Stimulated activated CD4-positive, alpha-beta T cell treated with anti-CD3 and anti-CD28 coated beads, Interleukin-15, amount 100 ng/mL, for 48 hours (primary cell): Measurements from ENCODE around the gene CCDC28B.

Source experiments
- DNase-seq, 2 donors: peaks; one replicate each; pipeline ENCODE4 v3.0.0-alpha.2; 2020; ENCODE audit warnings: low read depth in 2 of 2

The CCDC28B gene

DNA sequence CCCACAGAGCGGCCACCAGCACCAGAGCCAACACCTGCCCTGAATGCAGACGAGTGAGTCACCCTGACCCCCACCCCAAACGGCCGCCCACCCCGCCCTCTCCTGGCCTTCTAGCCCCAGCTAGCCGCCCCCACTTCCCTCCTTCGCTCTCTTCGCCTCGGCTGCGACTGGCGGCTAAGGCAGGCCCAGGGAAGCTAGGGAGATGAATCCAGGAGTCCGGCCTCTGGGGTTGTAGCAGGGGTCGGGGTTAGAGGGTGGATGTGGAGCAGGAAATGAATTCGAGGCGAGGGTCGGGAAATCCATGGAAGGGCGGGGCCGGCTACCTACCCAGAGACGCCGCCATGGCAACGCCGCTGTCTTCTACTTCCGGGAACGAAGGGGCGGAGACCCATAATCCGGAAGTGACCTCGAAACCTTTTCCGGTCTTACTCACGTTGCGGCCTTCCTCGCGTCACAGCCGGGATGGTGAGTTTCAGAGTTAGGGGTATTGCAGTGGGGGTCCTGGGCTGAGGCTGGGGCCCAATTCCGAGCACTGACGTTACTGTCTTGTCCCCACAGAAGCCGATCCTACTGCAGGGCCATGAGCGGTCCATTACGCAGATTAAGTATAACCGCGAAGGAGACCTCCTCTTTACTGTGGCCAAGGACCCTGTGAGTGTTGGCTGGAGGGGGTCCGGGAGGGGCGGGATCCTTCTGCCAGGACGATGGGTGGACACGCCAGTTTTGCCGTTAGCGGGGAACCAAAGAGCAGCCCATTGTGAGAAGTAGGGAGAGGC lies 21.8 kb downstream of the CCDC28B start, which contains the start of the genes EIF3I and TMEM234:
EIF3I (plus strand) TSS at position 428 of the 776 bp plus-strand sequence; CDS start at position 463, 35 bp downstream.
TMEM234 (minus strand) TSS at position 374 of the 776 bp plus-strand sequence; CDS start at position 343, 31 bp downstream.
- DNase-seq: peak; percentile 80 to 87

GRCh38 chr1:32223683-32224082 lies 23.3 kb downstream of the CCDC28B start:
- DNase-seq: no peak

GRCh38 chr1:32224285-32224684 lies 23.9 kb downstream of the CCDC28B start:
- no peak for DNase-seq

DNA sequence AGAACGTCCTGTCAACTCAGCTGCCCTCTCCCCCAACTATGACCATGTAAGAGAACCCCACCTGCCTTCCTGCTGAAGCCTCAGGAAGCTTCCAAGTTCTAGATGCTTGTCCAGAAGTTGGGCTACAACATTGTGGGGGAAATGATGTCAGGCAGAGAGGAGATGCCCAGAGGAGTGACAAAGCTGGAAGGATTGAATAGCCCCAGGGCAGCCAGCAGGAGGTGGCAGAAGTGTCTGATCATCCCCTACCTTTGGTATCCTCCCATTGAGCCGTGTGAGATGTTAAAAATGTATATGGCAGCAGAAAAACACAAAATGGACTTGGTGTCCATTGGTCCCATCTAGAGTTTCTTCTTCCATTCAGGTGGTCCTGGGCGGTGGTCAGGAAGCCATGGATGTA lies 28.4 kb downstream of the CCDC28B start:
- DNase-seq: no peak

GRCh38 chr1:32231843-32232432 lies 31.5 kb downstream of the CCDC28B start:
- DNase-seq: no peak

DNA sequence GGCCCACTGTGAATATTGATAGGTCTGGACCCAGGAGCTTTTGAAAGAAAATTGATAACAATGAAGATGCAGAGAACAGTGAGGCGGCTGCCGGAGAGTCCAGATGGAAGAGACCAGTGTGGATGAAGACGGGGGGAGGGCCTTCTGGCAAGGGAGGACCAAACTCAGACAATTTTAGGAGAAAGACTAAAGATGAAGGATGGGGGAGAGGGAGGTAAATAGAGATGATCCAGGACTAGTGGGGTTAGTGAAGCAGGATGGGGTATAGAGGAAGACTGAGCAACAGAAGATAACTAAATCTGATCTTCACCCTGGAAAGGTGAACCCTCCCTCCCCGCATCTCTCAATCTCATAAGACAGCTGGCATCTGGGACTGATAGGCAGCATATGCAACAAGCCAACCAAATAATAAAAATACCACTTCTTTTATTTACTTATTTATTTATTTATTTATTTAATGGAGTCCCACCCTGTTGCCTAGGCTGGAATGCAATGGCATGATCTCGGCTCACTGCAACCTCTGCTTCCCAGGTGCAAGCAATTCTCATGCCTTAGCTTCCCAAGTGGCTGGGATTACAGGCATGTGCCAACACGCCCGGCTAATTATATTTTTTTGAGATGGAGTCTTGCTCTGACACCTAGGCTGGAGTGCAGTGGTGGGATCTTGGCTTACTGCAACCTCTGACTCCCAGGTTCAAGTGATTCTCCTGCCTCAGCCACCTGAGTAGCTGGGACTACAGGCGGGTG lies 32.3 kb downstream of the CCDC28B start:
- DNase-seq: no peak

DNA sequence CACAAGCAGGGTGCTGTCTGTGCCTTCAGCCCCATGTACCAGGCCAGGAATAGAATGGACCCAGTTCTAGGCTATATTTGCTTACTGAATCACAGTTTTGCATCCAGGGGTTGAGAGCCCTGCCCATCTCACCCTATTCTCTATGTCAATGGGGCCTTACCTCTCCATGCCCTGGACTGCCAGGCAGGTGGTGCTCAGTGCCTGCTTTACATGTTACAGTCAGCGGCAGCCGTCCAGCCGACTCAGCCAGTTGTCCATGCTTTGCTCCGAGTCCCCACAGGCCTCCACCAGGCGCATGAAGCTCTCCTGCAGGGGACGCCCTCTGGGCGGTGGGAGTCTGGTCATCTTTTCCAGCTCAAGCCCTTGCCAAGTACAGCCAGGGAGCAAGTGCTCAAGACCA lies 34.4 kb downstream of the CCDC28B start:
- no peak for DNase-seq

- no peak for DNase-seq
These were observed 38.9 kb downstream of the CCDC28B start for GRCh38 chr1:32239337-32239736.

DNA sequence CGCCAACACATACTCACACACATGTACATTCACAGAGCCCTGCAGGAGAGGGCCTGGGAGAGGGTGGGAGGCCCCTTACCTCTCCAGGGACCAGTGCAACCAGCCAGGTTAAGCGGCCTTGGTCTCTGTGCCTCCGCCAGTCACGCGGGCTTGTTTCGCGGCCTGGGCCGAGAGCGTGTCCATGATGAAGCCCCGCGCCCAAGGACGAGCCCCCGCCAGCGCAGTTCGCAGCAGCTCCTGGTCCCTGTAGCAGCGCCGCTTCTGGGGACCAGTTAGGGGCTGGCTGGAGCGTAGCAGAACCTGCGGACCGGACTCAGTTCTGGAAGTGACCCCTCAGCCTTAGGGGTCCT lies 39.4 kb downstream of the CCDC28B start:
- DNase-seq: no peak

- DNase-seq: no peak
These were observed 40.0 kb downstream of the CCDC28B start for GRCh38 chr1:32240140-32240951.

GRCh38 chr1:32241001-32241763 lies 40.8 kb downstream of the CCDC28B start:
- no peak for DNase-seq

DNA sequence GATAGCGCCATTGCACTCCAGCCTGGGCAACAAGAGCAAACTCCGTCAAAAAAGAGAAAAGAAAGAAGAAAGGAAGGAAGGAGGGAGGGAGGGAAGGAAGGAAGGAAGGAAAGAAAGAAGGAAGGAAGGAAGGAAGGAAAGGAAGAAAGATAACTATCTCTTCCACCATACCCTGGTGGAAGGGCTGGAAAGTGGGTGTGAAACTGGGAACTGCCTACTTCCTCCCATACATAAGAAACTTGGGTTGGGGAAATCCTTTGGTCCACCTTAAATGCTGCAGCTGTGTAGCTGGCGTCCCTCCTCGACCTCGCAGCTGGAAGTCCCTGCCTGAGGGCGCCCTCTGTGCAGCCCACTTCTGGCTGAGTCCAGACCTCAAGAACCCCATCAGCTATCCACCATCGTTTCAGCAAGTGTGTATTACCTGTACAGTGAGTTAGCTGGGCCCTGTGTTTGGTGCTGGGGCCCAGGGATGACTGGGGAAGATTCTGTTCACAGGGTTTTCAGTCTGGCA lies 42.0 kb downstream of the CCDC28B start:
- no peak for DNase-seq

- no peak for DNase-seq
These were observed 46.5 kb downstream of the CCDC28B start, which contains the start of gene FAM167B for GRCh38 chr1:32246888-32247273. FAM167B (plus strand) TSS chr1:32247222; CDS start chr1:32247422, 200 bp downstream.

DNA sequence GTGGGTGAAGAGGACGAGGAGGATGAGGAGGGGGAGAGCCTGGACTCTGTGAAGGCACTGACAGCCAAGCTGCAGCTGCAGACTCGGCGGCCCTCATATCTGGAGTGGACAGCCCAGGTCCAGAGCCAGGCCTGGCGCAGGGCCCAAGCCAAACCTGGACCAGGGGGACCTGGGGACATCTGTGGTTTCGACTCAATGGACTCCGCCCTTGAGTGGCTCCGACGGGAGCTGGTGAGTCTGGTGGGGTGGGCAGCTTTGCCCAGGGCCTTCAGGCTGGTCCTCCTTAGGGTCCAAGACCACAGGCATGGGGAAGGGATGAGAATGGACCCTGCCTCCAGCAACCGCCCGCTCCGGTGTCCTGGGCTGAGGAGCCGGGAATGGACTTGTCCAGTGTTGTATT lies 47.1 kb downstream of the CCDC28B start:
- no peak for DNase-seq

DNA sequence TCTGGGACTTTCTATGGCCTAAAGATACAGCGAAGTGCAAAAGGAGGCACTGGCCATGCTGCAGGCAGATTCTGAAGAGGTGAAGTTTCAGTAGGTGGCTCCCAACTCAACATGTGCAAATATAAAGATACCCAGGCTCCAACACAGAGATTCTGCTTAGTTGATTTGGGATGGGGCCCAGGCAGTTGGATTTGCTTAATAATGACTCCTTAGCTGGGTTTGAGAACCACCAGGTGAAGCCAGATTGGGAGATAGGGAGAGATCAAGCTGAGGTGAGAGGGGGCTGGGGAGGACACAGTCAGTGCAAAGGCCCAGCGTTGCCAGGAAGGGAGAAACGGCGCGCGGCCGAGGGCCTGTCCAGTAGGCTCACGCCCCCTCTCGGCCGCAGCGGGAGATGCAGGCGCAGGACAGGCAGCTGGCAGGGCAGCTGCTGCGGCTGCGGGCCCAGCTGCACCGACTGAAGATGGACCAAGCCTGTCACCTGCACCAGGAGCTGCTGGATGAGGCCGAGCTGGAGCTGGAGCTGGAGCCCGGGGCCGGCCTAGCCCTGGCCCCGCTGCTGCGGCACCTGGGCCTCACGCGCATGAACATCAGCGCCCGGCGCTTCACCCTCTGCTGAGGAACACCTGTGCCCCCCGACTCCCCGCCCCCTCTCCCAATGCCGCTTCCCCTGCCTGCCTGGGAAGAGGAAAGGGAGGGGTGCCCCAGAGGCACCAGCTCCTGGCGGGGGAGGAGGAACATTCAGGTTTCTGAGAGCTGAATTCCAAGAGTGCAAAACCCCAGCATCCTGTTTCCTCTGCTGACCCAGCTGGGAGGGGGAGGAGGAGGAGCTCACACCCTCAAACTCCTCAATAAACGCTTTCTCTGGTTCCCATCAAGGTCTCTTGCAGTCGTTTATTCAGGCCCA lies 47.8 kb downstream of the CCDC28B start:
- peak; percentile 69 to 84 for DNase-seq

DNA sequence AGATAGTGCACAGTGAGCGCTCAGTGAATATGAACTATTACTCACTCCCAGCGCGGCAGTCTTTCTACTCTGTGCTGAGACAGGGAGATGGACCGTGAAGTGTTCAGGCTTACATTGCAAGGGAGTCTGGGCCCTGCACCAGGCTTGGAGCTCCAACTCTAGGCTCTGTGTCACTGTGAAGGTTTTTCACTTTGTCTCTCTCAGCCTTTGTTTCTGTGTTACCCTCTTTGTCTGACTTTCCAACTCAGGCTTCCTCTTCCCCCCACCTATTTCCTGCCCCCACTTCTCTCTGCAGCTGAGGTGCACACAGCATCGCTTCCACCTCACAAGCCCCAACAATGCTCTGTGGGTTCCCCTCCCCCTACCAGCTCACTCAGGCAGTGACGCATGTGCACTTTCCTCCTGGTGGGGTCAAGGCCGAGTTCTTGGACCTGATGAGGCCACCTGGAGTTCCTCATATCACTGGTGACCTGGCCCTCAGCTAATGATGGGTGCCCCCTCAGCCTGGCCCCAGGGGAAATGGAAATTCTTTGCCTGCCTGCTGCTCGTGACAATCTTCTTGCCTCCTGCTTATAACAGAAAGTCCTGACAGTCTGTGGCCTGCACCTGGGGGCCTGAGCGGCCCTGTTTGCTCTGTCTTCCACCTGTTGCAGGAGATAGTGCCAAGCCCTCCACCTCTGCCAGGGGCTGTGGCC lies 49.6 kb downstream of the CCDC28B start:
- peak; percentile 64 to 75 for DNase-seq

DNA sequence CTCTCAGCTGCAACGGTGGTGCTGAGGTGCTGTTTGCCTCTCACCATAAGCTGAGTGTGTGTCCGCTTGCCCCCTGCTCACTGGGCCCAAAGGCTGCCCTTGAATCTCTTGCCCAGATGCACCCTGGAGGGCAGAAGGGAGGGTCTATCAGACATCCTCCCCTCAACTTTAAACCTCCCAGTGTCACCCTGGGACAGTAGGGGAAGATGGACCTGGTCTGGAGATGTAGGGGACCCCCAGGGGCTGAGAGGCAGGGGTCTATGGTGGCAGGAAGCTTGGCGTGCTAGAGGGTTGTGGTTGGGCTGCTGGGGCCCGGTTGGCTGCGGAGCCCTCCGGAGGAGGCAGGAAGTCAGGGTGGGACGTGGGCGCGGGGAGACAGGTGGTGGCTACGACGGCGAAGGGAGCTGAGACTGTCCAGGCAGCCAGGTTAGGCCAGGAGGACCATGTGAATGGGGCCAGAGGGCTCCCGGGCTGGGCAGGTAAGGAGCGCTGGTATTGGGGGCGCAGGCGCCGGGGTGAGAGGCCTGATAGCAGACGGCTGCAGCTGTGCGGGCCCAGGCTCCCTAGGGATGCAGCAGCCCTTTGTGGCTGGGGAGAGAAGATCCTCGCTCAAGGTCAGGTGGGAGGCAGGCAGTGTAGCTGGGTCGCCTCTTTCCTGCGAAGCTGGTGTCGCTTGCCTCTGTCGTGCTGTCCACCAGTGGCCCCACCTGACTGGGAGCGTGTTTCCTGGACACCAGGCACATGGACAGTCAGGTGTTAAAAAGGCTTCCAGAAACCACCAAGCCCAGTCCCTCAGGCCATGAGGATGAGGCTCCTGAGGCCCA lies 50.7 kb downstream of the CCDC28B start, which contains the start of gene LCK:
LCK (plus strand) TSS at position 373 of the 824 bp plus-strand sequence. CDS start 23,065 bp downstream, outside the sequence.
- DNase-seq: peak; percentile 65 to 70
